ENCODE results near the gene NRTN.
A peak's percentile ranks its signal among the peaks of the same experiment; 100 is the strongest.

Gene NRTN

DNA sequence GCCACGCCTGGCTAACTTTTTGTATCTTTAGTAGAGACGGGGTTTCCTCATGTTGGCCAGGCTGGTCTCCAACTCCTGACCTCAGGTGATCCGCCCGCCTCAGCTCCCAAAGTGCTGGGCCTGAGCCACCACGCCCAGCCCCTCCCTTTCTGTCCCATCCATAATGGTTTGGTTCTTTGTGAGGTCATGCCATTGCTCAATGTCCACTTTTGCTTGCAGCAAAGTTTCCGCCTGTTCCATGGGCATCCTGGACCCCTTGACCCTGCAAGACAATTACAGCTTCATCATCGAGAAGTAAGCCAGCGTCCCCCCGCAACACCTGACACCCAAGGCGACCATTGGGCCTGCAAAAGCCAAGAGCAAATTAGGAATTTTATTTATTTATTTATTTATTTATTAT lies 36.9 kb upstream of the NRTN start:
- no peak for ATAC-seq
- no peak for TF ChIP-seq ZNF565 (CRISPR knock-in tag; conservative IDR thresholded peaks at IDR 0.05; ENCODE audit: low read depth)
- no peak for TF ChIP-seq BACH2 (CRISPR knock-in tag; IDR thresholded peaks at IDR 0.05; ENCODE audit: borderline replicate concordance)
- TF ChIP-seq, protein P1, sequence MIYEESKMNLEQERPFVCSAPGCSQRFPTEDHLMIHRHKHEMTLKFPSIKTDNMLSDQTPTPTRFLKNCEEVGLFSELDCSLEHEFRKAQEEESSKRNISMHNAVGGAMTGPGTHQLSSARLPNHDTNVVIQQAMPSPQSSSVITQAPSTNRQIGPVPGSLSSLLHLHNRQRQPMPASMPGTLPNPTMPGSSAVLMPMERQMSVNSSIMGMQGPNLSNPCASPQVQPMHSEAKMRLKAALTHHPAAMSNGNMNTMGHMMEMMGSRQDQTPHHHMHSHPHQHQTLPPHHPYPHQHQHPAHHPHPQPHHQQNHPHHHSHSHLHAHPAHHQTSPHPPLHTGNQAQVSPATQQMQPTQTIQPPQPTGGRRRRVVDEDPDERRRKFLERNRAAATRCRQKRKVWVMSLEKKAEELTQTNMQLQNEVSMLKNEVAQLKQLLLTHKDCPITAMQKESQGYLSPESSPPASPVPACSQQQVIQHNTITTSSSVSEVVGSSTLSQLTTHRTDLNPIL (CRISPR knock-in tag; IDR thresholded peaks at IDR 0.05; ENCODE audit: low read depth), result no peak

DNA sequence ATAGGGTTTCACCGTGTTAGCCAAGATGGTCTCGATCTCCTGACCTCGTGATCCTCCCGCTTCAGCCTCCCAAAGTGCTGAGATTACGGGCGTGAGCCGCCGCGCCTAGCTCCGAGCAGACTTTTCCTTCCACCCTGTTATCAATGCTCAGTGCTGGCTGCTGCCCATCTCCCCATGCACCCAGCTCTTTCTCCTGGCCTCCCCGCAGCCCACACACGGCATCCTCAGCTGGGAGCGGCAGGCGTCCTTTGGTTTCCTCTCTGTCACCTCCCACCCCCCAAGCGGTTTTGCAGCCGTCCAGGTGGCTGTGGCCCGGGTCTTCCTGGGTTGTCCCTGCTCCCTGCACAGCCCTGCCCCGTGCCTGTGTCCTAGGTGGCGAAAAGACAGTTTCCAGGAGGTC lies 32.5 kb upstream of the NRTN start:
- no peak for ATAC-seq
- TF ChIP-seq PPARA (CRISPR knock-in tag; IDR thresholded peaks at IDR 0.05; ENCODE audit: borderline replicate concordance) (no peak), CSDC2 (CRISPR knock-in tag; IDR thresholded peaks at IDR 0.05) (no peak), OSR1 (CRISPR knock-in tag; IDR thresholded peaks at IDR 0.05) (no peak), ARNTL (CRISPR knock-in tag; IDR thresholded peaks at IDR 0.05; ENCODE audit: borderline replicate concordance, low read depth) (no peak), ESRRG (CRISPR knock-in tag; IDR thresholded peaks at IDR 0.05) (no peak), ZC3H10 (CRISPR knock-in tag; IDR thresholded peaks at IDR 0.05) (no peak), GLIS3 (CRISPR knock-in tag; IDR thresholded peaks at IDR 0.05) (no peak), RARB (CRISPR knock-in tag; IDR thresholded peaks at IDR 0.05) (no peak), TCF4 (CRISPR knock-in tag; IDR thresholded peaks at IDR 0.05; ENCODE audit: borderline replicate concordance) (no peak), ZNF70 (CRISPR knock-in tag; IDR thresholded peaks at IDR 0.05) (no peak)
- TF ChIP-seq, protein P2, sequence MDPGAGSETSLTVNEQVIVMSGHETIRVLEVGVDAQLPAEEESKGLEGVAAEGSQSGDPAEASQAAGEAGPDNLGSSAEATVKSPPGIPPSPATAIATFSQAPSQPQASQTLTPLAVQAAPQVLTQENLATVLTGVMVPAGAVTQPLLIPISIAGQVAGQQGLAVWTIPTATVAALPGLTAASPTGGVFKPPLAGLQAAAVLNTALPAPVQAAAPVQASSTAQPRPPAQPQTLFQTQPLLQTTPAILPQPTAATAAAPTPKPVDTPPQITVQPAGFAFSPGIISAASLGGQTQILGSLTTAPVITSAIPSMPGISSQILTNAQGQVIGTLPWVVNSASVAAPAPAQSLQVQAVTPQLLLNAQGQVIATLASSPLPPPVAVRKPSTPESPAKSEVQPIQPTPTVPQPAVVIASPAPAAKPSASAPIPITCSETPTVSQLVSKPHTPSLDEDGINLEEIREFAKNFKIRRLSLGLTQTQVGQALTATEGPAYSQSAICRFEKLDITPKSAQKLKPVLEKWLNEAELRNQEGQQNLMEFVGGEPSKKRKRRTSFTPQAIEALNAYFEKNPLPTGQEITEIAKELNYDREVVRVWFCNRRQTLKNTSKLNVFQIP (CRISPR knock-in tag; IDR thresholded peaks at IDR 0.05; ENCODE audit: borderline replicate concordance, low read depth), result no peak

DNA sequence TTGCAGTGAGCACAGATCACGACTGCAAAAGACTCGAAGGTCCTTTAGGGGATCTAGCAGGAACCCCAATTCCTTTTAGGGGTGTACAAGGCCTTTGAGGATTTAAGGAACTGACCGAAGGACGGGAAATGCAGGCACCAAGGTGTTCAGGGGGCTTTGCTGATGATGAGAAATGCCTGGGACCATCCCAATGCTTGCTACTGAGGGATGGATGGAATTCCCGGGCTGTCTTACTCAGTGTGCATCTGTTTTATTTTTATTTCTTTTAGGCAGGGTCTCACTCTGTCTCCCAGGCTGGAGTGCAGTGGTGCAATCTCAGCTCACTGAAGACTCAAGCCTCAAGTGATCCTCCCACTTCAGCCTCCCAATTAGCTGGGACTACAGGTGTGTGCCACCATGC lies 31.6 kb upstream of the NRTN start:
- TF ChIP-seq TOX (CRISPR knock-in tag; IDR thresholded peaks at IDR 0.05; ENCODE audit: borderline replicate concordance), result no peak
- TF ChIP-seq BACH2 (CRISPR knock-in tag; IDR thresholded peaks at IDR 0.05; ENCODE audit: borderline replicate concordance), result no peak
- TF ChIP-seq GLIS3 (CRISPR knock-in tag; IDR thresholded peaks at IDR 0.05), result no peak
- no peak for TF ChIP-seq ZNF70 (CRISPR knock-in tag; IDR thresholded peaks at IDR 0.05)
- no peak for ATAC-seq

DNA sequence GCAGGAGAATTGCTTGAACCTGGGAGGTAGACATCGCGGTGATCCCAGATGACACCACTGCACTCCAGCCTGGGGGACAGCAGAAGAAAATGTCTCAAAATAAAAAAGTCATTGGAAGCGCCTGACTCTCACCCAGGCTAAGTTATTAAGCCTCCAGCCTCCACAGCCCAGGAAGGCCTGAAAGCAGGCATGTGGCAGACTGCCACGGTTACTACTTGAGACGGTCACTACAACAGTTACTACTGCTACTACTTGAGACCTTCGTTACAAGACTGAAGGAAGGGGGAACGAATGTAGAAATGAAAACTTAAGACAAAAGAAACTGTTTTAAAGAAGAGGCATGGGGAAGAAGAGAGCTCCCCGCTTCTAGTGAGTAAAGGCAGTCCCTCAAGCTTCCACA lies 29.9 kb upstream of the NRTN start:
- ATAC-seq, result no peak
- no peak for TF ChIP-seq ZFP3 (CRISPR knock-in tag; IDR thresholded peaks at IDR 0.05)

DNA sequence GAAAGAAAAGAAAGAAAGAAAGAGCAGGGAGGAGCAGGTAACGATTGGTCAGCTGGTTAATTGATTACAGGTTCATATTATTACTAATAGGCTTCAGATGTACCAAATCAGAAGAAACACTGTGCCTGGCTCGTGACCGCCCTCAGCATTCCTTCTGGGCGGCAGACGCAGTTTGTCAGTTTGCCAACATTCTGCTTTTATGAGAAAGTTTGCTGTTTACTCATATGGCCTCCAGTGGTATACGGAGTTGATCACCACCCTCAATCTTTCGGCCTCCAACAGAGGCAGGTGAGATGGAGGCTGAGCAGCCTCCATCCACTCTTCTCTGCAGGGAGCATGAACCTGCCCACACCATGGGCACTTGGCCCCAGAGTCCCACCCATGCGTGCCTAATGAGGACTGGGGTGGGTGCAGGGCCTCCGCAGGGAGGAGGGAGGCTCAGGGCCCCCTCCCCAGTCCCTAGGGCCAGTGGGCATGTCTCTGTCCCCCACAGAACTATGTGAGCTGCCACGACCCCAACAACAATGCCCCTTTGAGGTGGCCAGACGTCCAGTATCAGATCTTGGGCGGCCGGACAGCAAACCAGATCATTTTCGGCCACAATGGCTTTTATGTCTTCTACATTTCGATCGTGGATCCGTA lies 29.1 kb upstream of the NRTN start:
- peak; percentile 44 for ATAC-seq
- TF ChIP-seq, protein P3, sequence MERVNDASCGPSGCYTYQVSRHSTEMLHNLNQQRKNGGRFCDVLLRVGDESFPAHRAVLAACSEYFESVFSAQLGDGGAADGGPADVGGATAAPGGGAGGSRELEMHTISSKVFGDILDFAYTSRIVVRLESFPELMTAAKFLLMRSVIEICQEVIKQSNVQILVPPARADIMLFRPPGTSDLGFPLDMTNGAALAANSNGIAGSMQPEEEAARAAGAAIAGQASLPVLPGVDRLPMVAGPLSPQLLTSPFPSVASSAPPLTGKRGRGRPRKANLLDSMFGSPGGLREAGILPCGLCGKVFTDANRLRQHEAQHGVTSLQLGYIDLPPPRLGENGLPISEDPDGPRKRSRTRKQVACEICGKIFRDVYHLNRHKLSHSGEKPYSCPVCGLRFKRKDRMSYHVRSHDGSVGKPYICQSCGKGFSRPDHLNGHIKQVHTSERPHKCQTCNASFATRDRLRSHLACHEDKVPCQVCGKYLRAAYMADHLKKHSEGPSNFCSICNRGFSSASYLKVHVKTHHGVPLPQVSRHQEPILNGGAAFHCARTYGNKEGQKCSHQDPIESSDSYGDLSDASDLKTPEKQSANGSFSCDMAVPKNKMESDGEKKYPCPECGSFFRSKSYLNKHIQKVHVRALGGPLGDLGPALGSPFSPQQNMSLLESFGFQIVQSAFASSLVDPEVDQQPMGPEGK (CRISPR knock-in tag; IDR thresholded peaks at IDR 0.05; ENCODE audit: borderline replicate concordance), result no peak
- TF ChIP-seq, protein P1 (CRISPR knock-in tag; IDR thresholded peaks at IDR 0.05; ENCODE audit: low read depth), result no peak
- TF ChIP-seq ARNTL (CRISPR knock-in tag; IDR thresholded peaks at IDR 0.05; ENCODE audit: borderline replicate concordance, low read depth), result no peak
- TF ChIP-seq, protein P4, sequence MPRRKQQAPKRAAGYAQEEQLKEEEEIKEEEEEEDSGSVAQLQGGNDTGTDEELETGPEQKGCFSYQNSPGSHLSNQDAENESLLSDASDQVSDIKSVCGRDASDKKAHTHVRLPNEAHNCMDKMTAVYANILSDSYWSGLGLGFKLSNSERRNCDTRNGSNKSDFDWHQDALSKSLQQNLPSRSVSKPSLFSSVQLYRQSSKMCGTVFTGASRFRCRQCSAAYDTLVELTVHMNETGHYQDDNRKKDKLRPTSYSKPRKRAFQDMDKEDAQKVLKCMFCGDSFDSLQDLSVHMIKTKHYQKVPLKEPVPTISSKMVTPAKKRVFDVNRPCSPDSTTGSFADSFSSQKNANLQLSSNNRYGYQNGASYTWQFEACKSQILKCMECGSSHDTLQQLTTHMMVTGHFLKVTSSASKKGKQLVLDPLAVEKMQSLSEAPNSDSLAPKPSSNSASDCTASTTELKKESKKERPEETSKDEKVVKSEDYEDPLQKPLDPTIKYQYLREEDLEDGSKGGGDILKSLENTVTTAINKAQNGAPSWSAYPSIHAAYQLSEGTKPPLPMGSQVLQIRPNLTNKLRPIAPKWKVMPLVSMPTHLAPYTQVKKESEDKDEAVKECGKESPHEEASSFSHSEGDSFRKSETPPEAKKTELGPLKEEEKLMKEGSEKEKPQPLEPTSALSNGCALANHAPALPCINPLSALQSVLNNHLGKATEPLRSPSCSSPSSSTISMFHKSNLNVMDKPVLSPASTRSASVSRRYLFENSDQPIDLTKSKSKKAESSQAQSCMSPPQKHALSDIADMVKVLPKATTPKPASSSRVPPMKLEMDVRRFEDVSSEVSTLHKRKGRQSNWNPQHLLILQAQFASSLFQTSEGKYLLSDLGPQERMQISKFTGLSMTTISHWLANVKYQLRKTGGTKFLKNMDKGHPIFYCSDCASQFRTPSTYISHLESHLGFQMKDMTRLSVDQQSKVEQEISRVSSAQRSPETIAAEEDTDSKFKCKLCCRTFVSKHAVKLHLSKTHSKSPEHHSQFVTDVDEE (CRISPR knock-in tag; IDR thresholded peaks at IDR 0.05), result no peak
- no peak for TF ChIP-seq ZC3H10 (CRISPR knock-in tag; IDR thresholded peaks at IDR 0.05)
- TF ChIP-seq, protein P2 (CRISPR knock-in tag; IDR thresholded peaks at IDR 0.05; ENCODE audit: borderline replicate concordance, low read depth), result no peak
- no peak for TF ChIP-seq ZNF8 (CRISPR knock-in tag; IDR thresholded peaks at IDR 0.05)
- TF ChIP-seq ESRRG (CRISPR knock-in tag; IDR thresholded peaks at IDR 0.05), result no peak
- TF ChIP-seq CSDC2 (CRISPR knock-in tag; IDR thresholded peaks at IDR 0.05), result no peak
- no peak for TF ChIP-seq OSR1 (CRISPR knock-in tag; IDR thresholded peaks at IDR 0.05)
- no peak for TF ChIP-seq TCF4 (CRISPR knock-in tag; IDR thresholded peaks at IDR 0.05; ENCODE audit: borderline replicate concordance)
- TF ChIP-seq PPARA (CRISPR knock-in tag; IDR thresholded peaks at IDR 0.05; ENCODE audit: borderline replicate concordance), result no peak
- no peak for TF ChIP-seq RARB (CRISPR knock-in tag; IDR thresholded peaks at IDR 0.05)
- no peak for TF ChIP-seq TOX (CRISPR knock-in tag; IDR thresholded peaks at IDR 0.05; ENCODE audit: borderline replicate concordance)
- TF ChIP-seq GLIS3 (CRISPR knock-in tag; IDR thresholded peaks at IDR 0.05), result no peak
- TF ChIP-seq BACH2 (CRISPR knock-in tag; IDR thresholded peaks at IDR 0.05; ENCODE audit: borderline replicate concordance), result no peak
- no peak for TF ChIP-seq ZFP3 (CRISPR knock-in tag; IDR thresholded peaks at IDR 0.05)
- TF ChIP-seq, protein P5, sequence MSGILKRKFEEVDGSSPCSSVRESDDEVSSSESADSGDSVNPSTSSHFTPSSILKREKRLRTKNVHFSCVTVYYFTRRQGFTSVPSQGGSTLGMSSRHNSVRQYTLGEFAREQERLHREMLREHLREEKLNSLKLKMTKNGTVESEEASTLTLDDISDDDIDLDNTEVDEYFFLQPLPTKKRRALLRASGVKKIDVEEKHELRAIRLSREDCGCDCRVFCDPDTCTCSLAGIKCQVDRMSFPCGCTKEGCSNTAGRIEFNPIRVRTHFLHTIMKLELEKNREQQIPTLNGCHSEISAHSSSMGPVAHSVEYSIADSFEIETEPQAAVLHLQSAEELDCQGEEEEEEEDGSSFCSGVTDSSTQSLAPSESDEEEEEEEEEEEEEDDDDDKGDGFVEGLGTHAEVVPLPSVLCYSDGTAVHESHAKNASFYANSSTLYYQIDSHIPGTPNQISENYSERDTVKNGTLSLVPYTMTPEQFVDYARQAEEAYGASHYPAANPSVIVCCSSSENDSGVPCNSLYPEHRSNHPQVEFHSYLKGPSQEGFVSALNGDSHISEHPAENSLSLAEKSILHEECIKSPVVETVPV (CRISPR knock-in tag; IDR thresholded peaks at IDR 0.05), result no peak

All from SK-N-SH treated with all-trans-retinoic acid at 6 μM for 48 hours (cell line).